Brain microvascular endothelial cell (primary cell): Measurements from ENCODE around the gene GRPR.

Experiments
- DNase-seq: peaks from one replicate; pipeline ENCODE4 v3.0.0-alpha.2; 2020
- H3K27ac ChIP-seq: fragments of 250-450 bp; sonication (Bioruptor Pico); 2 replicates; pipeline ENCODE4 v1.5.1; 2020; ENCODE audit warnings: mild to moderate bottlenecking, moderate library complexity
- H3K27me3 ChIP-seq: fragments of 250-450 bp; sonication (Bioruptor Pico); replicated peaks from 2 replicates; pipeline ENCODE4 v1.5.1; 2020; ENCODE audit warnings: mild to moderate bottlenecking
- H3K36me3 ChIP-seq: fragments of 250-450 bp; sonication (Bioruptor Pico); replicated peaks from 2 replicates; pipeline ENCODE4 v1.5.1; 2020; ENCODE audit warnings: mild to moderate bottlenecking
- H3K4me3 ChIP-seq: 2 replicates; pipeline ENCODE4 v1.5.1; 2011; ENCODE audit warnings: low read depth, mild to moderate bottlenecking, control low read depth, low read length, moderate library complexity
- CTCF ChIP-seq: IDR thresholded peaks from 2 replicates; pipeline ENCODE4 v1.5.1; 2011; ENCODE audit warnings: low read depth, mild to moderate bottlenecking, moderate library complexity, low read length, control low read depth, inconsistent platforms; ENCODE audit errors: missing control alignments
- in situ Hi-C: cut with HindIII; loops from 2 replicates; pipeline ENCODE4 v1.10.0; 2017; ENCODE audit warnings: low sequenced_read_pairs, low pct_ligation_motif_present

Gene GRPR

GRCh38 chrX:16186380-16187007, 63.1 kb downstream of the GRPR start:
- Histone ChIP-seq H3K4me3 (no peak overlapping the region), H3K27ac (no peak overlapping the region), H3K27me3 (no peaks in the 10 kb centered on the region), H3K36me3 (no peaks in the 10 kb centered on the region)
- no peak for DNase-seq
- no peak for TF ChIP-seq CTCF
- in situ Hi-C loops = no loop called here

GRCh38 chrX:16187024-16187760, 63.8 kb downstream of the GRPR start:
- no peaks in the 10 kb centered on the region for H3K36me3 ChIP-seq
- no peak for DNase-seq
- H3K27me3 ChIP-seq = no peaks in the 10 kb centered on the region
- H3K4me3 ChIP-seq = no peak overlapping the region
- no peak for TF ChIP-seq CTCF
- no peak overlapping the region for H3K27ac ChIP-seq
- in situ Hi-C loops = no loop called here

- Histone ChIP-seq H3K36me3 (no peaks in the 10 kb centered on the region), H3K4me3 (no peak overlapping the region), H3K27ac (no peak overlapping the region), H3K27me3 (no peaks in the 10 kb centered on the region)
- in situ Hi-C loops = no loop called here
- no peak for TF ChIP-seq CTCF
- no peak for DNase-seq
These were observed 65.3 kb downstream of the GRPR start for GRCh38 chrX:16188687-16189086.

- in situ Hi-C loops = no loop called here
- no peak overlapping the region for H3K27ac ChIP-seq
These were observed 68.2 kb downstream of the GRPR start for GRCh38 chrX:16191605-16192004.

GRCh38 chrX:16196829-16197228, 73.5 kb downstream of the GRPR start:
- no peak overlapping the region for H3K4me3 ChIP-seq
- no peaks in the 10 kb centered on the region for H3K27me3 ChIP-seq
- H3K27ac ChIP-seq = no peak overlapping the region
- H3K36me3 ChIP-seq = no peaks in the 10 kb centered on the region
- in situ Hi-C loops = no loop called here
- no peak for DNase-seq
- TF ChIP-seq CTCF = no peak

More at GRCh38 chrX:16191605-16192004, 68.2 kb downstream of the GRPR start:
- Histone ChIP-seq H3K4me3 (no peak overlapping the region), H3K27me3 (no peaks in the 10 kb centered on the region), H3K36me3 (no peaks in the 10 kb centered on the region)
- no peak for DNase-seq
- TF ChIP-seq CTCF = no peak
